Stimulated activated CD4-positive, alpha-beta T cell treated with anti-CD3 and anti-CD28 coated beads, Interleukin-1b, Interleukin-23, amount 100 ng/mL, for 24 hours (primary cell): ENCODE measurements around the gene CXXC1.
"Not testable (repeated sequence)": the region's sequence is repeated elsewhere in the genome, so short reads cannot be mapped to it uniquely, and the experiment has no call there.

Experiments
- DNase-seq, 4 experiments: peaks; one replicate each; pipeline ENCODE4 v3.0.0-alpha.2; 2020; ENCODE audit warnings: low read depth in 4 of 4, low spot score in 1 of 4

The CXXC1 gene

DNA sequence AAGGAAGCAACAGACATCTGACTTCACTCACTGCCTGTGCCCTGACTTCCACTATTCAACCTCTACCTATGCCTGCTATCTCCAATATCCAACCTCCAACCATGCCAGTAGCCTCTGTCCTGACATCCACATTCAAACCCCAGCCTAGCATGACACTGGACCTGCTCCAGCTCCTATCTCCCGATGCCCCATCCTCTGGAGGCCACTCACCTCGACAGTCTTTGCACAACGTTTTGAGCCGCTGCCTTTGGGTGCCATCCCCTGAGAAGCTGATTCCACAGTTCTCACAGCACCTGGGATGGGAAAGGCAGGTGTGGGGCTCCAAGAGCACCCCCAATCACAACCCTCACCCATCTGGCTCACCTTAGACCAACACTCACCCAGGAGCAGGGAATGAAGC is 11.0 kb downstream of the CXXC1 start:
- DNase-seq: no peak

DNA sequence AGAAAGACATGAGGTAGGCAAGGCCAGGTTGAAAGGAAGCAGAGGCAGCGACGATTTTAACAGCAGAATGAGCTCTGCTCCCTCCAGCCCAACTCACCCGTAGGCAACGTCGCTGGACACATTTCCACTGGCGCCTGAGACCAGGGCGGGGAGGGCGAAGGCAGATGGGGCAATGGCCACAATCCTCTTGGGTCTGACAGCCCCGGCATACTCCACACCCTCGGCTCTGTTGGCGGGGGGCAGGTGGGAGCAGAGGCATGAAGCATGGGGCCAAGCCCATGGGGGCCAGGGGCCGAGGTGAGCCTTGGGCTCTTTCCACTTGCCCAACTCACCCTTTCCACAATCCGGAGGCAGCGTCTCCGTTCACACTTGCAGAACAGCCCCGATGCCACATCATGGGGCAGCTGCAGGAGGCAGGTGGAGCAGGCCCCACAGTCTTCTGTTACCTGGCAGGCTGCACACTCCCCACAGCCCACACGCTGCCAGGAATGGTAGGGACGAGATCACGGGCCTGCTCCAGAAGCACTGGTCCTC is 11.9 kb downstream of the CXXC1 start:
- DNase-seq: no peak

DNA sequence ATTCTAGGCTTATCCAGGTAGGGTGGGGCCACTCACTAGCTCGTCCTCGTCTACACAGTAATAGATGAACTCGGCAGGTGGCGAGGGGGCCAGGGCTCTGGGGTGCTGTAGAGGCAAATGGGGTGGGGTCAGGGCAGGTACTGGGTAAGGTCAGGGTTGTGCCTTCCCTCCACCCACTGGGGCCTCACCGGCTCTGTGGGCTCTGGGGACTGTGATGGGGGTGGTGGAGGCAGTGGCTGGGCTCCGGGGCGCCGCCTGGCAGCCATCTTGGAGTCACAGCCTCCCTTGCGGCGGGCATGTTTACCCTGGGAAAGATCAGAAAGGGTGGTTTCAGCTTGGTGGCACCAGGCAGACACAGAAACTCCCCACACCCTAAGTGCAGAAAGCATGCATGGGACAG is 12.6 kb downstream of the CXXC1 start:
- no peak for DNase-seq

DNA sequence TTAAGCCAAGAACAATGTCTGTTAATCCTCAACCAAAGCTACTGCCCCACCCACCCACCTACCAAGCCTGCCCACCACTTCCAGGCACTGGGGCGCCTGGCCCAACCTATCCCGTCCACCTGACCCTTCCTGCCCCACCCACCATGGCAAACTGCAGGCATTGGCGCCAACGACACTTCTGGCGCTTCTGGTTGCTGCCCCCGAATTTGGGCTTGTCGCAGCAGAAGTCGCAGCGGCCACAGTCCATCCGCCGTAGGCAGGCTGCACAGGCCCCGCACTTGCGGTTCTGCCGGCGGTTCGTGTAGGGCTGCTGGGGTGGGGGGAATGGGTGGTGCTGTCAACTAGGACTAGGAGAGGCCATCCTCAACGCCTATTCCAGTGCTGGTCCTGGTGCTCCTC is 13.4 kb downstream of the CXXC1 start:
- DNase-seq: no peak

DNA sequence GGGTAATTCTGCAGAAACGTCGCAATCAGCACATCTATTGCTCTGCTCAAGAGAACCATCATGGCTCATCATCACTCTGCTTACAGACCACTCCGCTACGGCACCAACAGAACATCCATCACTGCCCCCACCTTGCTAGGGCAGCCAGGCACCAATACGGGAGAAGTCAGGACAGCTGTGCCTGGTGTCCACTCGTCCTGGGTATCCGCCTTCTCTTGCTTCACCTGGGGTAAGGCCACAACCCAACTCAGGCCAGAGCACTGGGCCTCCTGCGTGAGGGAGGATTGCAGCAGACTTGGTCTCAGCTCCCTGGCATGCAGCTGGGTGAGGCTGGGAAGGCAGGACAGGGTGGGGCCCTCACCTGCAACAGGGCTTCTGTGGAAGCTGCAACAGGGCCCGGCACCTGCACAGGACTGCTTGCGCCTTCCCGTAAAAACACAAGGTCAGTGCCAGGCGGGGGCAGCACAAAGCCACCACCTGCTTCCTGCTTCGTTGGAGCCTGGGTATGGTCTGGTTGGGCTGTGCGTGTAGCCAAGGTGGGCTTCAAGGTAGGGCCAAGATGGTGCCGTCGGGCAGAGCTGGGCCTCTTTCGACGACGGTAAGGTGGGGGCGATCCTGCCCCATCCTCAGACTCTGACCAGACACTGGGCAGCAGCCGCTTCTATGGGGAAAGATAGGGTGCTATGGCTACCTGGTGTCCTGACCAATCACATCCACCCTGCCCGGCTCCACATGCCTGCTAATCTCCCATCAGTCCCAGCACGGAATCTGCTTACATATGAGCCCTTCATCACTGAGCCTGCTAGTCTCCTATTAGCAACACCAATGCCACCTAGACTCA is 14.1 kb downstream of the CXXC1 start:
- no peak for DNase-seq

DNA sequence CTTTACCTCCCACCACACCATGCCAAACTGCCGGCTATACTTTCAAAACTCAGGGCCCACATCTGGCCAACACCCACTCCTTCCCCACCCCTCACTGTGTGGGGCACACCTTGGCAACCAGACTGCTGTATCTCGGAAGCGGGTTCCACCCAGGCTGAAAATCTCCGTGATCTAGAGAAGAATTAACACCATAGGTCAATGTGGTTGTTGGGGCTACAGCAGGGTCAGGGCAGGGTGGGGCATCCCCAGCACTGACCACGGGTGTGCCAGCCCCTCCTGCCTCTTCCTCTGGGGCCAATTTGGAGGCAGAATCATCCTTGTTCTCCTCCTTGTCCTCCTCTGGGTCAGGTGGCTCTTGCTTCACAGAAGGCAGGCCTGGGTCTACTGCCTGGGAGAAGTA is 14.9 kb downstream of the CXXC1 start:
- DNase-seq: no peak

DNA sequence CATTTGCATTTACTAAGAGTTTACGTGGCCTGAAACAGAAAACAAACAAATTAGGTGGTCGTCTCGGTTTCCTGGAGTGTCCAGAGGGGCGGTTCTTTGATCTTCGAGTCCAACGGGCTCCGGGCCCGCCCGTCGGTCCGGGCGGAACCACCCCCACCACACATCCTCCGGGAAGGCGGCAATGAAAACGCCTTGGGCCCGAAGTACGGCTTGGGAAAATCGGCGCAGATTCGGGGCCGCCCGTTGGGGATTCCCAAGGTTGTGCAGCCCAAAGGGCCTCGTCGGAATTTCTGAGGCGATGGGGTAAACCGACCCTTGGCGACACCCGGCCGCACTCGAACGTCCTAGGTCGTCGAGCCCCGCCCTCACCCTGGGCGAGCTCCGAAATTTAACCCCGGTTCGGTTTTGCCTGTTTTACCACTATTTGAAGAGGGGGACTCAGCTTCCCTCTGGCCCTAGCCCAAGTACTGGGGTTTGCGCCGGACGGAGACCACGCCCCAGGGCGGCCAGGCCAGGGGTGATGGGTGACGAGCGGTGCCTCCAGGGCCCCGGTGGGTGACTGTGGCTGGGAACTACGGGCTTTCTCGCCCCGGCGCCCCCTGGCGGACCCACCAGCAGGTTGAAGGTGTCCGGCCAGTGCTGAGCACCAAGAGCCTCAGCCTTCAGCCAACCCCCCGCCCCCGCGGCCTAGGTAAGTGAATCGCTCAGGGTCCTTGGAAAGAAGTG is 19.3 kb downstream of the CXXC1 start:
- DNase-seq: peak; percentile 48 to 70 (median 62)

DNA sequence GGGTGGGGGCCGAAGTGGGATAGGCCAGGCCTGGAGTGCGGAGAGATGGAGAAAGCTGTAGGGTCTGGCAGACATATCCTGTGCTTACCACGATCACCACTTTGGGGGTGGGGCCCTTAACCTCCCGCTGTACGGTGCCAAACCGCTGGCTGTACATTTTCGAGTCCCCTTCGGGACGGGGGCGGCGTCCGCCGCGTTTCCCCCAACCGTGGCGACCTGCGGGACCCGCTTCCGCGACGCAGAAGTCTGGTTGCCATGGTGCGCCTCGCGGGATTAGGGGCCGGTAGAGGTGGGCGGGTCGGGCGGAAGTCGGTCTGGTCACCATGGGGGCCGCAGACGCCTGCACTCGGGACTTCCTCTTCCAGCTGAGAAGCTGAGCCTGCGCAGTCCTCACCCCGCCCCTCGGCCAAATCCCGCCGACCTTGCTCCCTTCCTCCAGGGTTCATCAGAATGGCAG is 21.2 kb downstream of the CXXC1 start, which contains the start of gene CFAP53:
TSS of gene CFAP53 (minus strand) at position 248 of the 457 bp plus-strand sequence. CDS start at position 157, 91 bp downstream.
- DNase-seq: peak; percentile 47 to 85 (median 70)

DNA sequence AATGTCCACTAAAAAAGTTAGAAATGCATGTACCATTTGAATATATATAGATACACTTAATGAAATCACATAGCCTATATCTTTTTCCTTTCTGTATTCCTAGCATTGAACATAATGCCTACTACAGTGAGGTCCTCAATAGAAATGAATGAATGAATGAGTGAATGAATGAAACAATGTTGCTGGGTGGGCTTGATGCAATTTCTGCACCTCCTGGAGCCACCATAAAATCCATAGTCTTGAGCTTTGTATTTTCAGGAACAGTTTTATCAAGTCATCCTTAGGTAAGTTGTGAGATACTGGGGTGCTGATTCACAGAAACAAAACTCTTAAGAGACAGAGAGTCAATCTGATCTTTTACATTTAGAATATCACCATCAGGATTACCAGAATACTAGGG is 24.5 kb downstream of the CXXC1 start:
- DNase-seq: no peak

DNA sequence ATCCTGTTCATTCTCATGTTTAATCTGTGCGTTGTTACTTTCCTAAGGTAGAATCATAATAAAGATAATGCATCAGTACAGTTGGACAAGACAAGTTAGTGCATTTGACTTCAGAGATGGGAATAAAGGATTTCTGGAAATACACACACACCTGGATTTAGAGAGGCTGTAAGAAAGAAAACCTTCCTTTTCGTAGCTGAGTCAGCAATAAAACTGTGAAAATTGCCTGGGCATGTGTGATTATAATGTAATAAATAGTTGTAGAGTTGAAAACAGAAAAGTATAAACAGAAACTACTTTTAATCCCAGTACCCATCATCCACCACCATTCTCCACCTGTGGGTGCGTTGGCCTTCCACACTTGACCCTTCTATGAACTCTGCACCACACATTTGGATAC is 36.6 kb downstream of the CXXC1 start:
- no peak for DNase-seq

DNA sequence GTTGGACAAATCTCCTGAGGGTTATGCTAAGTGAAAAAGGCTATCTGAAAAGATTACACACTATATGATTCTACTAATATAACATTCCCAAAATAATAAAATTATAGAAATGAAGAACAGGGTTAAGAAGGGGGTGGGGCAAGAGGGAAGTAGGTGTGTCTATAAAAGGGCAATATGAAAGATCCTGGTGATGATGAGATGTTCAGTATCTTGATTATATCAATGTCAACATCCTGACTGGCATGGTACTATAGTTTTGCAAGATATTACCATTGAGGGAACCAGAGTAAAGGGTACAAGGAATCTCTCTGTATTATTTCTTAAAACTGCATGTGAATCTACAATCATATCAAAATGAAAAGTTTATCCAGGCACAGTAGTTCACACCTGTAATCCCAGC is 37.9 kb downstream of the CXXC1 start:
- no peak for DNase-seq

DNA sequence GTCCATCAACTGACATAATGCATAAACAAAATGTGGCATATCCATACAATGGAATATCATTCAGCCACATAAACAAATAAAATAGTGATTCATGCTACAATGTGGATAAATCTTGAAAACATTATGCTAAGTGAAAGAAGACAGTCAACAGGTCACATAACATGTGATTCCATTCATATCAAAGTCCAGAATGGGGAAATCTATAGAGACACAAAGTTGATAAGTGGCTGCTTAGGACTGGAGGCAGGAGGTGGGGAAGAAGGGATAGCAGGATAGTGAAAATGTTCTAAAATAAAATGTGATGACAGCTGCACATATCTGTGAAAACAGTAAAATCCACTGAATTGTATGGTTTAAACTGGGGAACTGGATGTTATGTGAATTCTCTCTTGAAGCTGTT is 39.9 kb downstream of the CXXC1 start:
- DNase-seq: no peak

DNA sequence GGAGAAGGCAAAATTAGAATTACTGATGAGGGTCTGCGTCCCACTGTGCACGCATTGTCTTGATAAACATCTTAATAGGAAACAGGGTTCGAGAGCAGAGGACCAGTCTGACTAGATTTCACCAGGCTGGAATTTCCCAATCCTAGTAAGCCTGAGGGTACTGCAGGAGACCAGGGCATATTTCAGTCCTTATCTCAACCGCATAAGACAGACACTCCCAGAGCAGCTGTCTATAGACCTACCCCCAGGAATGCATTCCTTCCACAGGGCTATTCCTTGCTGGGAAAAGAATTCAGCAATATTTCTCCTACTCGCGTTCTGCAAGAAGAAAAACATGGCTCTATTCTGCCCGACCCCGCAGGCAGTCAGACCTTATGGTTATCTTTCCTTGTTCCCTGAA is 45.7 kb downstream of the CXXC1 start:
- not testable (repeated sequence) for DNase-seq

DNA sequence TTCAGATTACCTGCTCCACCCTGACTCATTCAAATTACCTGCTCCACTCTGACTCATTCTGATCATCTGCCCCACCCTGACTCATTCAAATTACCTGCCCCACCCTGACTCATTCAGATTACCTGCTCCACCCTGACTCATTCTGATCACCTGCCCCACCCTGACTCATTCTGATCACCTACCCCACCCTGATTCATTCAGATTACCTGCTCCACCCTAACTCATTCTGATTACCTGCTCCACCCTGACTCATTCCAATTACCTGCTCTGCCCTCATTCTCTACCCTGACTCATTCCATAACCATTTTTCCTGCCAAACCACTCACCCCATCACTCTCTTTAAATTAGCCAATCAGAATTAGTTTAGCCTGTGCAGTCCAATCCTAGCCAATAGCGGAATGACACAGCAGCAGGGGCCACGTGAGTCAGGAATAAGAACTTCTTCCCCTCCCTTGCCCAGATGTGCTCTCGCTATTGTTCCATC is 47.4 kb downstream of the CXXC1 start:
- peak in 1 of 4 experiments; percentile 2 for DNase-seq

DNA sequence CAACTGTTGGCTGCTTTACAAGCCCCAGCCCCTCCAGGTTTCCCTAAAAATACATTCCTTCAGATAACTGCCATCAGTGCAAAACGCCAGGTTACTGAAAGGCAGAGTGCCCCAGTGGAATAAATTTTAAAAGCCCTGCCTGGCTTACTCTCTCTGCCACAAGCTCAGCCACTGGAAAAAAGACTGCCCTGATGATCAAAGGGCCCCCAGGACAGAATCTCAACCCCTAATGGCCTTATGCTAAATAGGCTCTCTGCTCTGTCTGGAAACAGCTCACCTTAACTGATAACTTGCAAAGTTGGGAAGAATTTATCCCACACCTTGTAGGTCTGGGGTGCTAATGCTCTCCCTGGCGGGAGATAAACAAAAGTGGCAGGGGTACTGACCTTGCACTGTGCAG is 55.1 kb downstream of the CXXC1 start:
- DNase-seq: no peak
